Measurements from ENCODE around the gene UNKL.

Gene UNKL

GRCh38 chr16:1314399-1315068, 100.0 kb downstream of the UNKL start:
- TF ChIP-seq, protein P1, sequence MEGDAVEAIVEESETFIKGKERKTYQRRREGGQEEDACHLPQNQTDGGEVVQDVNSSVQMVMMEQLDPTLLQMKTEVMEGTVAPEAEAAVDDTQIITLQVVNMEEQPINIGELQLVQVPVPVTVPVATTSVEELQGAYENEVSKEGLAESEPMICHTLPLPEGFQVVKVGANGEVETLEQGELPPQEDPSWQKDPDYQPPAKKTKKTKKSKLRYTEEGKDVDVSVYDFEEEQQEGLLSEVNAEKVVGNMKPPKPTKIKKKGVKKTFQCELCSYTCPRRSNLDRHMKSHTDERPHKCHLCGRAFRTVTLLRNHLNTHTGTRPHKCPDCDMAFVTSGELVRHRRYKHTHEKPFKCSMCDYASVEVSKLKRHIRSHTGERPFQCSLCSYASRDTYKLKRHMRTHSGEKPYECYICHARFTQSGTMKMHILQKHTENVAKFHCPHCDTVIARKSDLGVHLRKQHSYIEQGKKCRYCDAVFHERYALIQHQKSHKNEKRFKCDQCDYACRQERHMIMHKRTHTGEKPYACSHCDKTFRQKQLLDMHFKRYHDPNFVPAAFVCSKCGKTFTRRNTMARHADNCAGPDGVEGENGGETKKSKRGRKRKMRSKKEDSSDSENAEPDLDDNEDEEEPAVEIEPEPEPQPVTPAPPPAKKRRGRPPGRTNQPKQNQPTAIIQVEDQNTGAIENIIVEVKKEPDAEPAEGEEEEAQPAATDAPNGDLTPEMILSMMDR (IDR thresholded peaks at IDR 0.05; ENCODE audit: control extremely low read depth, extremely low read depth, low read depth, missing control alignments) = no peak
- ChIA-PET CTCF (no interaction called here), POLR2A (no interaction called here)
- DNase-seq (ENCODE audit: extremely low spot score) = no peak

DNA sequence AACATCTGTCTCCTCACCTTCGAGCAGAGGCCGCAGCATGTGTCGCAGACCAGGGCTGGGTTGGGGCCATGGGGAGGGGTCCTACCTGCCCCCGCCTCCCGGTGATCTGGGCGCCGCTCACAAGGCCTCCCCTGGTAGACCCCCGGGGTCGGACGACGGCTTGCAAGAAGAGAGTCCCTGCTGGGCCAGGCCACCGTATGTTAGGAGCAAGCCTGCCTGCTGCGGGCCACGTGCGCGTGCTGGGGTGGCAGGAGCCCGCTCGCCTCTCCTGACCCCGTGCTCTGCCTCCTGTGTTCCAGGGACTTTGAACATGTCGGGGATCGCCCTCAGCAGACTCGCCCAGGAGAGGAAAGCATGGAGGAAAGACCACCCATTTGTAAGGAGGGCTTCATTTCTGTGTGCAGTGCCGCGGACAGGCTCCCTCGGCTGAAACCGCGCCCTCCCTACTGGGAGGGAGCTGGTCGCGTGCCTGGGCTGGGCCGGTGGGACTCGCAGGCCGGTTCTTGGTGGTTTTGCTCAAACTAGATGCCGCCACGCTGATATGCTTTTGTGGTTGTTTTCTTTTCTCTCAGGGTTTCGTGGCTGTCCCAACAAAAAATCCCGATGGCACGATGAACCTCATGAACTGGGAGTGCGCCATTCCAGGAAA, 100.7 kb downstream of the UNKL start:
- TF ChIP-seq, protein P1 (IDR thresholded peaks at IDR 0.05; ENCODE audit: control extremely low read depth, extremely low read depth, low read depth, missing control alignments) = no peak
- ChIA-PET CTCF (interaction anchor here (2.0 kb wide), 1 partner anchor 17 kb away, joined by 7 read pairs; no protein-coding TSS in a partner anchor), POLR2A (no interaction called here)
- no peak for DNase-seq (ENCODE audit: extremely low spot score)

Measured in GM10248 (cell line).